Measurements from ENCODE around the gene MUC2. TPM values are rescaled to one million over a fixed set of nuclear protein-coding genes. Genes with fewer than 3 reads are reported as not detected.

The MUC2 gene
- total and polyA plus RNA-seq, 2 of the 13 experiments (the other 11 are each of a cell fraction or from before 2014, with no cell fraction given), result not detected

- no peaks in the 10 kb centered on the region for H3K79me2 ChIP-seq (ENCODE audit: insufficient read depth, low read length)
- 44% methylated on average over 5 of the region's 28 CpGs for WGBS (ENCODE audit: low lambda C conversion rate)
- in situ Hi-C loops (cut with HindIII; ENCODE audit: extremely low pct_ligation_motif_present, low pct_unique_long_range_greater_than_20kb), result no loop called here
These were observed 752 bp downstream of the MUC2 start for GRCh38 chr11:1075341-1075911.

More at GRCh38 chr11:1075341-1075911, 752 bp downstream of the MUC2 start:
- H3K4me3 ChIP-seq (replicated peaks in 1 of 3; ENCODE audit: insufficient read depth in 1 of 3, low read depth in 2 of 3, low read length in 3 of 3), result no peak overlapping the region
- no peak overlapping the region for H3K9ac ChIP-seq (ENCODE audit: insufficient read depth, low read depth, low read length)
- intact Hi-C loops (cut with micrococcal nuclease; ENCODE audit: unreplicated experiment), result no loop called here
- H3K4me1 ChIP-seq (ENCODE audit: insufficient read depth, low read length), result peaks cover 20% of the 10 kb centered on the region
- H3K36me3 ChIP-seq (replicated peaks in 1 of 2; ENCODE audit: control insufficient read depth in 1 of 2, insufficient read depth in 2 of 2, low read length in 2 of 2), result no peaks in the 10 kb centered on the region
- no peak overlapping the region for H3K27ac ChIP-seq (ENCODE audit: extremely low read length, insufficient read depth, low read length)
- peaks cover 14 to 40% of the 10 kb centered on the region in 2 experiments; a peak in 4 of 5 replicates for H3K27me3 ChIP-seq (ENCODE audit: control insufficient read depth in 1 of 2, insufficient read depth in 2 of 2, low read length in 2 of 2)
- ChIA-PET POLR2A (no interaction called here), CTCF (ENCODE audit: low intra/inter-chr PET ratio, low total read pairs) (no interaction called here)
- BruUV-seq (replicated peaks), result no TSS peak
- H3K9me3 ChIP-seq (ENCODE audit: low read length), result no peaks in the 10 kb centered on the region
- no peak overlapping the region for H2AFZ ChIP-seq (ENCODE audit: low read length)
- TF ChIP-seq ISX (CRISPR knock-in tag; conservative IDR thresholded peaks at IDR 0.05) (no peak), ZNF543 (CRISPR knock-in tag; IDR thresholded peaks at IDR 0.05) (no peak), CBX5 (CRISPR knock-in tag; IDR thresholded peaks at IDR 0.05; ENCODE audit: borderline replicate concordance) (no peak), ZNF17 (CRISPR knock-in tag; IDR thresholded peaks at IDR 0.05) (no peak), ARID3A (IDR thresholded peaks at IDR 0.05; ENCODE audit: low read depth, low read length) (no peak), ZNF446 (CRISPR knock-in tag; IDR thresholded peaks at IDR 0.05) (no peak), ZXDC (CRISPR knock-in tag; IDR thresholded peaks at IDR 0.05) (no peak), DMAP1 (CRISPR knock-in tag; IDR thresholded peaks at IDR 0.05) (no peak), ZNF841 (CRISPR knock-in tag; IDR thresholded peaks at IDR 0.05; ENCODE audit: borderline replicate concordance) (no peak), RAD21 (CRISPR knock-in tag; IDR thresholded peaks at IDR 0.05) (no peak), ATF5 (CRISPR knock-in tag; IDR thresholded peaks at IDR 0.05; ENCODE audit: low read depth) (no peak), JARID2 (CRISPR knock-in tag; IDR thresholded peaks at IDR 0.05; ENCODE audit: insufficient replicate concordance) (no peak), TCF12 (IDR thresholded peaks at IDR 0.05) (no peak), TCF12 (CRISPR knock-in tag; IDR thresholded peaks at IDR 0.05) (no peak), DMTF1 (CRISPR knock-in tag; IDR thresholded peaks at IDR 0.05) (no peak), ZNF776 (CRISPR knock-in tag; IDR thresholded peaks at IDR 0.05) (no peak), ZNF230 (CRISPR knock-in tag; IDR thresholded peaks at IDR 0.05) (no peak), ZNF350 (CRISPR knock-in tag; IDR thresholded peaks at IDR 0.05; ENCODE audit: borderline replicate concordance, low read depth) (no peak)
- DNase-seq (ENCODE audit: low spot score) (no peak), FAIRE-seq (no peak), ATAC-seq (no peak)
- H4K20me1 ChIP-seq (ENCODE audit: insufficient read depth, low read length), result no peaks in the 10 kb centered on the region
- no peak overlapping the region for H3K4me2 ChIP-seq (ENCODE audit: low read depth, low read length)

All from HepG2 (cell line).